Kidney (tissue), 14 donors: ENCODE results near the gene CLK2. TPM values are rescaled to one million over a fixed set of nuclear protein-coding genes. Genes with fewer than 3 reads are reported as not detected.
A peak's percentile ranks its signal among the peaks of the same experiment; 100 is the strongest.
"Not testable (repeated sequence)": the region's sequence is repeated elsewhere in the genome, so short reads cannot be mapped to it uniquely, and the experiment has no call there.

Source experiments
- DNase-seq, 5 donors: peaks; one replicate each; pipeline ENCODE4 v3.0.0-alpha.2; 2013 to 2020
- FAIRE-seq: peaks from 2 replicates; lab custom pipeline; 2012; peaks lifted over from hg19 to GRCh38; lab: Jason Lieb, UNC
- H3K27ac ChIP-seq, 2 donors: one replicate each; pipeline ENCODE4 v1.7.0; 2013; ENCODE audit warnings: low read depth in 2 of 2, low read length in 2 of 2, inconsistent platforms in 1 of 2
- H3K27me3 ChIP-seq: one replicate; pipeline ENCODE4 v1.7.1; 2013; ENCODE audit warnings: low read length, inconsistent platforms; ENCODE audit not compliant: control insufficient read depth, insufficient read depth
- H3K36me3 ChIP-seq, 3 donors: one replicate each; pipeline versions ENCODE4 v1.7.0 to v1.7.1; 2013; ENCODE audit warnings: low read length in 3 of 3, control low read depth in 1 of 3, inconsistent platforms in 1 of 3; ENCODE audit not compliant: insufficient read depth in 3 of 3, control insufficient read depth in 2 of 3
- H3K4me1 ChIP-seq, 3 donors: one replicate each; pipeline versions ENCODE4 v1.7.0 to v1.7.1; 2013; ENCODE audit warnings: low read length in 3 of 3, inconsistent platforms in 1 of 3, low read depth in 1 of 3; ENCODE audit not compliant: control insufficient read depth in 2 of 3, insufficient read depth in 2 of 3
- H3K4me3 ChIP-seq, 3 donors: one replicate each; pipeline versions ENCODE4 v1.7.0 to v1.8.1; 2013; ENCODE audit warnings: low read length in 3 of 3, control low read depth in 1 of 3, inconsistent platforms in 1 of 3
- H3K9ac ChIP-seq, 3 donors: one replicate each; pipeline versions ENCODE4 v1.7.0 to v1.7.1; 2013; ENCODE audit warnings: low read length in 3 of 3, control low read depth in 1 of 3, inconsistent platforms in 1 of 3
- H3K9me3 ChIP-seq, 3 donors: one replicate each; pipeline versions ENCODE4 v1.7.0 to v1.7.1; 2013; ENCODE audit warnings: low read length in 3 of 3, control low read depth in 1 of 3, inconsistent platforms in 1 of 3; ENCODE audit not compliant: control insufficient read depth in 2 of 3, insufficient read depth in 1 of 3
- CTCF ChIP-seq: IDR thresholded peaks from 3 replicates; pipeline ENCODE4 v1.5.1; 2012; ENCODE audit warnings: mild to moderate bottlenecking, moderate library complexity, borderline replicate concordance; ENCODE audit not compliant: insufficient read depth; ENCODE audit errors: extremely low read depth
- intact Hi-C: fragments of 100-400 bp; cut with DNase I; formaldehyde crosslinking; loops from one replicate; pipeline ENCODE4 v1.11.1; 2022
- polyA plus RNA-seq: library from polyadenylated mRNA; stranded (reverse); fragments of 350-450 nt; fragmentation: Illumina TruSeq; extraction: RNeasy Lipid Tissue Mini Kit (QIAGEN cat#74804); gene quantifications from one replicate; pipeline ENCODE4 v1.2.3, GENCODE V29; 2014; ENCODE audit warnings: low read depth, low replicate concordance; ENCODE audit not compliant: insufficient read depth
- total RNA-seq: library from RNA; stranded (reverse); fragmentation: NEBNext Ultra II Directional; extraction: Animal tissue kit (Norgen Biotek cat#: 25700); gene quantifications from one replicate; pipeline ENCODE4 v1.2.1, GENCODE V29; 2021
- donor health status: control.
- donor health status: control.
- donor health status: control.
- donor health status: control.
- donor health status: control.
- donor health status: DM: yes; HTN: yes; CAD: no.
- donor health status: Normal renal cell carcinoma (clear cell type).

The CLK2 gene
- total and polyA plus RNA-seq, 2 donors from 2014 or later, result 28.9 to 59.7 TPM

- intact Hi-C loops, result no loop called here
- Histone ChIP-seq H3K4me1 (peaks cover 0 to 11% (median 9%) of the 10 kb centered on the region in 3 donors), H3K27ac (no peak overlapping the region), H3K27me3 (no peaks in the 10 kb centered on the region), H3K9ac (peak overlapping the region in 2 of 3 donors; percentile 32 to 53), H3K36me3 (peaks cover 0 to 7% (median 0%) of the 10 kb centered on the region in 3 donors), H3K9me3 (no peaks in the 10 kb centered on the region), H3K4me3 (peak overlapping the region; percentile 50 to 84 (median 68))
- FAIRE-seq (no peak), DNase-seq (peak in 4 of 5 donors; percentile 78 to 93 (median 85))
- no peak for TF ChIP-seq CTCF
Measured at GRCh38 chr1:155241069-155241679, 32.1 kb downstream of the CLK2 start.

GRCh38 chr1:155236451-155236850, 36.9 kb downstream of the CLK2 start:
- Histone ChIP-seq H3K36me3 (peaks cover 0 to 13% (median 5%) of the 10 kb centered on the region in 3 donors), H3K4me1 (peaks cover 0 to 2% (median 0%) of the 10 kb centered on the region in 3 donors), H3K27ac (no peak overlapping the region), H3K4me3 (no peak overlapping the region), H3K9me3 (no peaks in the 10 kb centered on the region), H3K9ac (no peak overlapping the region), H3K27me3 (no peaks in the 10 kb centered on the region)
- intact Hi-C loops, result no loop called here
- TF ChIP-seq CTCF, result no peak
- FAIRE-seq, result no peak
- no peak for DNase-seq

DNA sequence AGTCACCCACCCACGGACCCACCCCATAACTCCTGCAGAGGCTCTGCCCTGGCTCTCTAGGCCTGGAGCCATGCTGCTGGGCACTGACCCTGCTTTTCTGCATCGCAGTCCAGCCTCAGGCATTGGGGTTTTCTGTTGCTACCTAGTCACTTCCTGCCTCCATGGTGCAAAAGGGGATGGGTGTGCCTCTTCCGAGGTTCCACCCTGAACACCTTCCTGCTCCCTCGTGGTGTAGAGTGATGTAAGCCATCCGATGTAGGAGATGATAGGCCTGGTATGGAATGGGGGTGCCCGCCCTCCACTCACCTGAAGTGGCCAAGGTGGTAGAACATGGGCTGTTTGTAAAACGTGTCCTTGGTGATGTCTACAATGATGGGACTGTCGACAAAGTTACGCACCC, 37.9 kb downstream of the CLK2 start:
- DNase-seq, H3K4me3 ChIP-seq, H3K4me1 ChIP-seq, H3K27me3 ChIP-seq, intact Hi-C loops, H3K27ac ChIP-seq, FAIRE-seq, H3K9ac ChIP-seq, H3K9me3 ChIP-seq: not testable (repeated sequence)
- peaks cover 0 to 13% (median 5%) of the 10 kb centered on the region in 3 donors for H3K36me3 ChIP-seq

DNA sequence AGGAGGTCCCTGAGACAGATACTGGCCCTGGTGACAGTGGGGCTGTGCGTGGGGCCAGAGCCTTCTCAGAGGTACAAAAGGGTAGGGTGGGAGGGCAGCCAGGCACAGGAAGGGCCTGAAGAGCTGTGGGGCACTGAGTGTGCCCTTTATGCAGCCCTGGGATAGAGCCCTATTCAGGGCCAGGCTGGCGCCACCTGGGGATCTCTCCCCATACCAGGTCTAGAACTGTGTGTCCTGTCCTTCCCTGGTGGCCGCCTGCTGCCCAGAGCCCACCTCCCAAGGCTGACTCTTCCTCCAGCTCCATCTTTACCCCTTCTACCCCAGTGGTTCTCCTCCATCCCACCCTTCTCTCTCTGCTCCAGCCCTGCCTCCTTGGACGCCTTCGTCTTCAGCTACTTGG, 39.8 kb downstream of the CLK2 start:
- H3K27me3 ChIP-seq, H3K27ac ChIP-seq, intact Hi-C loops, DNase-seq, H3K4me3 ChIP-seq, FAIRE-seq, H3K4me1 ChIP-seq, H3K9me3 ChIP-seq, H3K9ac ChIP-seq: not testable (repeated sequence)
- peaks cover 0 to 13% (median 5%) of the 10 kb centered on the region in 3 donors for H3K36me3 ChIP-seq

DNA sequence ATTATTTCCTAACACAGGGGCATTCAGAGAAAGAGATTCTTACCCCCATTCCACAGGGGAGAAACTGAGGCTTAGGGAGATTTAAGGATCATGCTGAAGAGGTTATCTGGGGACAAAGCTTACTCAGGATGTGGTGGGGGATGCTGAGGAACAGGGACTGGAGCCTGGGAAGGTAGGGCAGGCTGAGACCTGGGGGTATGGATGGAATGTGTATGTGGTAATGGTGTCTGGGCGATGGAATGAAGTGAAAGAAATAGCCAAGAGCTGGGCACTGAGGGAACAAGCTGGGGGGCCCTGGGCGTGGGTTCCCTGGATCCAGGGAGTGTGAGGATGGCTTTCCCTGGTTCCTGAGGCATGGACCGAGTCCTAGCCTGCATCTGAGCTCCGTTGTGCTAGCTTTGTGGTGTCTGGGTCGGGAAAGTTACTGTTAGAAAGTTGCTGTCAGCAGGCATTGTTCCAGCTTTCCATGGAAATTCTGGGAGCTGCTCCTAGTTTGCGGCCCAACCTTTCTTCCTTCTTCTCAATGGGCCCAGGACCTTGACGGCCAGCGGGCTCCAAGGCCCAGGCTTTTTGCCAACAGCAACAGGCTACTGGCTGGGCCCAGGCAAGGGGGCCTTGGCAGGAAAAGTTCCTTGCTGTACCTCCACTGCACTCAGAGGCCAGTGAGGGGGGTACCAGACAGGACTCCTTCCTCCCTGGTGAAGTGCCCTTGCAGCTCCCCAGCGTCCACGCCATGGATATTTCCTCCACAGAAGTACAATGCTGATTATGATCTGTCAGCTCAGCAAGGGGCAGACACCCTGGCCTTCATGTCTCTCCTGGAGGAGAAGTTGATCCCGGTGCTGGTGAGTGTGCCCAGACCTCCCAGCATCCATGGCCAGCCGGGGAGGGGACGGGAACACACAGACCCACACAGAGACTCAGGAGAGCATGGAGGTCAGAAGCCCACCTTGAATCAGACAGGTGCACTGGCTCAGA, 41.0 kb downstream of the CLK2 start:
- H3K9me3 ChIP-seq, H3K4me1 ChIP-seq, H3K9ac ChIP-seq, H3K27me3 ChIP-seq, H3K4me3 ChIP-seq, intact Hi-C loops, FAIRE-seq: not testable (repeated sequence)
- Histone ChIP-seq H3K36me3 (peaks cover 0 to 11% (median 5%) of the 10 kb centered on the region in 3 donors), H3K27ac (peak overlapping the region in 1 of 2 donors; percentile 28)
- DNase-seq, result peak in 2 of 5 donors; percentile 30 to 76

DNA sequence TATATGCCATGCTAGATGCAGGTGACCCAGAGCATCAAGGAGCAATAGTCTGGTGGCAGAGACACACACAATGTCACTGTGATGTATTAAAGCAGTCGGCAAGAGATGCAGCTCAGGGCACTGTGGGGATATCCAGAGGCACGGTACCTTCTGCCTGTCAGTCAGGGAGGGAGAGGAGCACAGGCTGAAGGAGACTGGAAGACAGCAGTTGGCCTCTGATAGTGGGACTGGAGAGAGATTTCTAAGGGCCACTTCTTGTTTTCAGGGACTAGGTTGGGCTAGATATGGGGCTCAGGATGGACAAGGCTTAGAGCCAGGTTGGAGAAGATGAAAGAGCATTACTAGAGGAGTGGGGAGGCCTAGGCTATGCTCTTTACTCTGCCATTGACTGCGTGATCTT, 42.0 kb downstream of the CLK2 start:
- H3K27ac ChIP-seq, DNase-seq, intact Hi-C loops, H3K36me3 ChIP-seq, H3K27me3 ChIP-seq, H3K9me3 ChIP-seq, H3K4me1 ChIP-seq, H3K4me3 ChIP-seq, FAIRE-seq, H3K9ac ChIP-seq: not testable (repeated sequence)
